PC-3 (cell line): ENCODE results near the gene LEMD2. TPM values are rescaled to one million over a fixed set of nuclear protein-coding genes. Genes with fewer than 3 reads are reported as not detected.
A peak's percentile ranks its signal among the peaks of the same experiment; 100 is the strongest.

Experiments
- ATAC-seq: fragments of 200-7000 bp; cut with Tn5 transposase; 2 replicates; pipeline ENCODE4 v1.9.1; 2020; ENCODE audit warnings: mild to moderate bottlenecking, moderate library complexity
- Bru-seq: library from RNA; stranded (reverse); fragments of 400-500 nt; gene quantifications from one replicate; lab custom pipeline; 2021; lab: Mats Ljungman, UMichigan
- BruChase-seq, 2 experiments: library from RNA; stranded (reverse); fragments of 400-500 nt; gene quantifications; one replicate each; lab custom pipeline; 2021; lab: Mats Ljungman, UMichigan
- BruUV-seq: library from RNA; stranded (reverse); fragments of 400-500 nt; replicated peaks from 2 replicates; lab custom pipeline; 2021; lab: Mats Ljungman, UMichigan
- CTCF ChIA-PET: fragments of 300-600 bp; sonication (Branson Sonifier 250); formaldehyde crosslinking; loops from one replicate; lab custom pipeline; 2022; ENCODE audit warnings: antibody characterized with exemption; lab: Charles Lee
- POLR2A ChIA-PET: fragments of 300-600 bp; sonication (Branson Sonifier 250); formaldehyde crosslinking; loops from one replicate; lab custom pipeline; 2022; ENCODE audit warnings: antibody characterized with exemption; ENCODE audit not compliant: unreplicated experiment; lab: Charles Lee
- DNase-seq: peaks from one replicate; pipeline ENCODE4 v3.0.0-alpha.2; 2015
- H2AFZ ChIP-seq: fragments of 300-600 bp; sonication (generic); 2 replicates; pipeline ENCODE4 v1.6.0; 2016; ENCODE audit warnings: antibody characterized with exemption, low read length
- H3F3A ChIP-seq: fragments of 300-600 bp; sonication (generic); one replicate; pipeline ENCODE4 v1.6.0; 2017; ENCODE audit warnings: antibody characterized with exemption, low read length, control low read depth, mild to moderate bottlenecking; ENCODE audit not compliant: unreplicated experiment
- H3K27ac ChIP-seq: fragments of 300-600 bp; sonication (generic); 2 replicates; pipeline ENCODE4 v1.5.1; 2016; ENCODE audit warnings: mild to moderate bottlenecking, low read length
- H3K27me3 ChIP-seq: fragments of 300-600 bp; sonication (generic); 2 replicates; pipeline ENCODE4 v1.6.1; 2016; ENCODE audit warnings: low read length, mixed read lengths
- H3K36me3 ChIP-seq: fragments of 300-600 bp; sonication (generic); 2 replicates; pipeline ENCODE4 v1.6.1; 2016; ENCODE audit warnings: low read depth, mixed run types, low read length, mixed read lengths
- H3K4me1 ChIP-seq: fragments of 300-600 bp; sonication (generic); 2 replicates; pipeline ENCODE4 v1.5.1; 2016; ENCODE audit warnings: low read length; ENCODE audit not compliant: insufficient read depth
- H3K4me2 ChIP-seq: fragments of 300-600 bp; sonication (generic); 2 replicates; pipeline ENCODE4 v1.6.0; 2016; ENCODE audit warnings: low read length
- H3K4me3 ChIP-seq: fragments of 300-600 bp; sonication (generic); 2 replicates; pipeline ENCODE4 v1.5.1; 2016; ENCODE audit warnings: mild to moderate bottlenecking, low read length, mixed read lengths
- H3K79me2 ChIP-seq: fragments of 300-600 bp; sonication (generic); 2 replicates; pipeline ENCODE4 v1.6.1; 2017; ENCODE audit warnings: low read length, mixed read lengths
- H3K9ac ChIP-seq: fragments of 300-600 bp; sonication (generic); 2 replicates; pipeline ENCODE4 v1.6.0; 2016; ENCODE audit warnings: mild to moderate bottlenecking, low read length
- H3K9me2 ChIP-seq: fragments of 300-600 bp; sonication (generic); replicated peaks from 2 replicates; pipeline ENCODE4 v1.6.1; 2016; ENCODE audit warnings: mixed run types, low read length, mixed read lengths
- H3K9me3 ChIP-seq: fragments of 300-600 bp; sonication (generic); 2 replicates; pipeline ENCODE4 v1.6.1; 2016; ENCODE audit warnings: low read length, mixed read lengths
- H4K20me1 ChIP-seq: fragments of 300-600 bp; sonication (generic); 2 replicates; pipeline ENCODE4 v1.6.1; 2016; ENCODE audit warnings: low read length, mixed read lengths
- EZH2 ChIP-seq: fragments of 300-600 bp; sonication (generic); IDR thresholded peaks from one replicate; pipeline ENCODE4 v1.6.1; 2017; ENCODE audit warnings: antibody characterized with exemption, mild to moderate bottlenecking, low read length; ENCODE audit not compliant: unreplicated experiment
- EZH2phosphoT487 ChIP-seq: fragments of 300-600 bp; sonication (generic); IDR thresholded peaks from 2 replicates; pipeline ENCODE4 v1.6.1; 2018; ENCODE audit warnings: mild to moderate bottlenecking, antibody characterized with exemption, low read length, borderline replicate concordance
- intact Hi-C: fragments of 100-400 bp; cut with micrococcal nuclease; formaldehyde crosslinking; loops from 2 replicates; pipeline ENCODE4 v1.9.0; 2023
- long read RNA-seq: library from polyadenylated mRNA; unstranded; transcript quantifications from one replicate; pipeline ENCODE4 v2.0.0, GENCODE V29; 2021; ENCODE audit not compliant: unreplicated experiment
- total RNA-seq: library from RNA; depleted of rRNA; stranded (reverse); fragments of >200 nt; gene quantifications from 2 replicates; pipeline ENCODE4 v1.2.3, GENCODE V29; 2014; rRNA removed
- TF ChIP-seq, protein P1 (sequence below): fragments of 300-600 bp; sonication (generic); conservative IDR thresholded peaks from 2 replicates; pipeline ENCODE4 v1.5.1; 2017; ENCODE audit warnings: antibody characterized with exemption, low read depth, mild to moderate bottlenecking, low read length

The LEMD2 gene
- total RNA-seq (54.5 and 83.6 TPM in 2 replicates), Bru-seq, nascent RNA (percentile 84 among the genes with signal in this experiment), BruChase-seq, experiment 1, labeled RNA remaining after a 6-hour chase (percentile 85 among the genes with signal in this experiment), BruChase-seq, experiment 2, labeled RNA remaining after a 2-hour chase (percentile 90 among the genes with signal in this experiment)
- long read RNA-seq, transcript LEMD2-207 (8 exons, 1,306 nt) = minor isoform, 13 of 679 reads
- long read RNA-seq, transcript LEMD2-201 (9 exons, 2,958 nt) = major isoform, 577 of 679 reads
- long read RNA-seq, partial matches to known transcripts = 12 of 679 reads
- long read RNA-seq, other reads (novel, unspliced or antisense) = 76 of 679 reads

DNA sequence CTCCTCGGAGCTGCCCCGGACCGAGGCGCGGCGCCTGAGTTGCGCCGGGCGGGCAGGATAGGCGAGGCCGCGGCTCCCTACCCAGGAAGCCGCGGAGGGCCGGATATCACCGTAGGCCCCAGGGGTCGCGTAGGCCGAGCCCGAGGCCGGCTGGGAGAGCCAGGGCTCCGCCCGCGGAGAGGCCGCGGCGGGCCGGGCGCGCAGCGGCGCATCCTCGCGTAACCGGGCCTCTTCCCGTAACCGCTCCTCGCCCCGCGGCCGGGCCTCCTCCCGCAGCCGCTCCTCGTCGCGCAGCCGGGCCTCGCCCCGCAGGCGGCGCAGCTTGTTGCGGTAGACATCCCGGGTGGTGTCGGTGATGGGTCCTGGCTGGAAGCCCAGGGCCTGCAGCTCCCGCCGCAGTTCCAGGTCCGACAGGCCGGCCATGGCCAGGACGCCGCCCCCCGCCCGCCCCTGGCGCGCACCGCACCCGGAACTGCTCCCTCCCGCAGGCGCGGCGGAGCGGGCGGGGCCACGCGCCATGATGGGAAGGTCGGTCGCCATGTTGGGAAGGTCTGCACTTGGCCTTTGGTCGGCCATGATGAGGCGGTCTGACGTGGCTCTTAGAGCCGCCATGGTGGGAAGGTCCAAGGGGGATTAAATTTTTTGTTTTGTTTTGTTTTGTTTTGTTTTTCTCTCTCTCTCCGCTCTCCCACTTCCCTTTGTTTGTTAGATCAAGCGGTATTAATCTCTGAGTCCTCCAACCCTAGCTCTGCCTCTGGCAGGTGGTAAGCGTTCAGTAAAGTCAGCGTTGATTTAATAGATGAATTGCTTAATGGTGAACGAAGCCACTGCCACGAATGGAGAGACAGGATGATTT is at the start of gene LEMD2:
Gene LEMD2 (minus strand): TSS at position 437 of the 856 bp plus-strand sequence. CDS start 14 bp downstream, at position 423.
- ATAC-seq = peak; percentile 72
- peak; percentile 92 for DNase-seq
- ChIA-PET POLR2A (no interaction called here), CTCF (interaction anchor here (0.6 kb wide), 1 partner anchor 16 kb away, joined by 3 read pairs; no protein-coding TSS in a partner anchor)
- Histone ChIP-seq H3K9me2 (no peaks in the 10 kb centered on the region), H3K79me2 (peaks cover 39% of the 10 kb centered on the region), H3K36me3 (peaks cover 2% of the 10 kb centered on the region; the same call in 1 of the 2 replicates), H2AFZ (peak within 1 kb of the TSS; percentile 92), H3K9ac (peak within 1 kb of the TSS; percentile 94), H3K4me3 (peak within 1 kb of the TSS; percentile 89), H3K4me1 (peaks cover 35% of the 10 kb centered on the region), H4K20me1 (no peaks in the 10 kb centered on the region), H3K9me3 (no peaks in the 10 kb centered on the region), H3K27ac (peak within 1 kb of the TSS; percentile 54), H3K27me3 (peaks cover 3% of the 10 kb centered on the region; the same call in 1 of the 2 replicates), H3F3A (no peaks in the 10 kb centered on the region), H3K4me2 (peak within 1 kb of the TSS; percentile 95)
- TF ChIP-seq EZH2phosphoT487 (no peak), EZH2 (no peak)
- TF ChIP-seq, protein P1, sequence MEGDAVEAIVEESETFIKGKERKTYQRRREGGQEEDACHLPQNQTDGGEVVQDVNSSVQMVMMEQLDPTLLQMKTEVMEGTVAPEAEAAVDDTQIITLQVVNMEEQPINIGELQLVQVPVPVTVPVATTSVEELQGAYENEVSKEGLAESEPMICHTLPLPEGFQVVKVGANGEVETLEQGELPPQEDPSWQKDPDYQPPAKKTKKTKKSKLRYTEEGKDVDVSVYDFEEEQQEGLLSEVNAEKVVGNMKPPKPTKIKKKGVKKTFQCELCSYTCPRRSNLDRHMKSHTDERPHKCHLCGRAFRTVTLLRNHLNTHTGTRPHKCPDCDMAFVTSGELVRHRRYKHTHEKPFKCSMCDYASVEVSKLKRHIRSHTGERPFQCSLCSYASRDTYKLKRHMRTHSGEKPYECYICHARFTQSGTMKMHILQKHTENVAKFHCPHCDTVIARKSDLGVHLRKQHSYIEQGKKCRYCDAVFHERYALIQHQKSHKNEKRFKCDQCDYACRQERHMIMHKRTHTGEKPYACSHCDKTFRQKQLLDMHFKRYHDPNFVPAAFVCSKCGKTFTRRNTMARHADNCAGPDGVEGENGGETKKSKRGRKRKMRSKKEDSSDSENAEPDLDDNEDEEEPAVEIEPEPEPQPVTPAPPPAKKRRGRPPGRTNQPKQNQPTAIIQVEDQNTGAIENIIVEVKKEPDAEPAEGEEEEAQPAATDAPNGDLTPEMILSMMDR = no peak
- BruUV-seq = no TSS peak
- intact Hi-C loops = loop anchor here (1.0 kb wide), 1 partner anchor 21 kb away; no protein-coding TSS in a partner anchor

DNA sequence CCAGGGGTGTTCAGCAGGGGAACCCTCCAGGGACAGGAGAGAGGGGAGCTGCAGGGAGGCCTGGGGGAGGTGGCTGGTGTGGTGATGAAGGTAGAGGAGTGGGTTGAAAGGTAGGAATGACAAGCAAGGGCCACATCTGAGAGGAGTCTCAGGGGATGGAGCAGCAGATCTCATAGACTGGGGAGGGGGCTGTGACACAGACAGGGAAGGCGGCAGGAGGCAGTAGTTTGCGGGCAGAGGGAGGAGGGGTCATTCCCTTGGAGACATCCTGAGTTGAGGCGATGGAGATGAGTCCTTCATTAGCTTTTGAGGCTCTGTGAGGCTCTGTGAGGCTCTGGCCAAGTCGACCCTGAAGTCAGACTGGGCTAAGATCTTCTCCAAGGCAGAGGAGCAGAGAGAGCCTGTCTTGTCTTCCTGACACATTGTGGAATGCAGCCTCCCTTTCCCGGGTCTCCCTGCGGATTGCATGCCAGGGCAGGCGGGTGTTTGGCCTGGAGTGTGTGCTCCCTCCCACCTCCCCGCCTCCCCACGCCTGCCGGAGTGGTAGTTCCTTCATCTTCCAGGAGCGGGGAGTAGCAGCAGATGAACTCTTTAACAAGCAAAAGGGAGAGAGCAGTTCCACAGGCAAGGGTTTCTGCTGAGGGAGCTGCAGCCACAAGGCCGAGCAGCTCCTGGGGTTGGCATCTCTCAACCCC is 49.2 kb upstream of the LEMD2 start:
- POLR2A ChIA-PET = no interaction called here
- Histone ChIP-seq H3K4me3 (no peak overlapping the region), H4K20me1 (no peaks in the 10 kb centered on the region), H3K27ac (no peak overlapping the region), H2AFZ (no peak overlapping the region), H3F3A (no peaks in the 10 kb centered on the region), H3K36me3 (no peaks in the 10 kb centered on the region), H3K27me3 (no peaks in the 10 kb centered on the region), H3K9me2 (no peaks in the 10 kb centered on the region), H3K4me1 (peaks cover 23% of the 10 kb centered on the region), H3K9ac (no peak overlapping the region), H3K79me2 (no peaks in the 10 kb centered on the region), H3K4me2 (no peak overlapping the region), H3K9me3 (no peaks in the 10 kb centered on the region)
- ATAC-seq (no peak), DNase-seq (no peak)
- no TSS peak for BruUV-seq
- intact Hi-C loops = no loop called here
- CTCF ChIA-PET = no interaction called here
- TF ChIP-seq EZH2 (no peak), EZH2phosphoT487 (no peak)
- TF ChIP-seq, protein P1 = no peak
